Uterus (tissue), 4 donors: Measurements from ENCODE around the gene FAM229A. TPM values are rescaled to one million over a fixed set of nuclear protein-coding genes. Genes with fewer than 3 reads are reported as not detected.

ENCODE experiments used
- DNase-seq, 2 donors: peaks; one replicate each; pipeline ENCODE4 v3.0.0-alpha.2; 2019 to 2020
- H3K27ac ChIP-seq, 2 donors: fragments of 200-600 bp; sonication (generic); 1 replicate in 1 of 2; 2 replicates in 1 of 2; pipeline ENCODE4 v1.5.1; 2016 to 2018
- H3K27me3 ChIP-seq, 2 donors: fragments of 200-600 bp; sonication (generic); one replicate each; pipeline ENCODE4 v1.5.1; 2018 to 2019; ENCODE audit warnings: control low read depth in 1 of 2
- H3K36me3 ChIP-seq, 2 donors: fragments of 200-600 bp; sonication (generic); one replicate each; pipeline ENCODE4 v1.5.1; 2019; ENCODE audit warnings: control low read depth in 1 of 2
- H3K4me1 ChIP-seq, 2 donors: fragments of 200-600 bp; sonication (generic); one replicate each; pipeline ENCODE4 v1.5.1; 2018 to 2019; ENCODE audit warnings: control low read depth in 1 of 2
- H3K4me3 ChIP-seq, 2 donors: fragments of 200-600 bp; sonication (generic); 1 replicate in 1 of 2; 2 replicates in 1 of 2; pipeline ENCODE4 v1.5.1; 2018 to 2019; ENCODE audit warnings: mild to moderate bottlenecking in 1 of 2
- H3K9me3 ChIP-seq, 2 donors: fragments of 200-600 bp; sonication (generic); one replicate each; pipeline ENCODE4 v1.5.1; 2019; ENCODE audit warnings: control low read depth in 1 of 2
- CTCF ChIP-seq, 4 experiments: fragments of 200-600 bp in 2 of 4; fragments of 450-650 bp in 2 of 4; sonication (generic) in 2 of 4; IDR thresholded peaks; one replicate each; pipeline ENCODE4 v1.5.1; 2016 to 2019; ENCODE audit warnings: antibody characterized with exemption in 4 of 4, mild to moderate bottlenecking in 2 of 4, moderate library complexity in 1 of 4
- POLR2A ChIP-seq, 2 donors: fragments of 450-650 bp; IDR thresholded peaks; one replicate each; pipeline ENCODE4 v1.6.1; 2016; ENCODE audit warnings: antibody characterized with exemption in 2 of 2, mild to moderate bottlenecking in 1 of 2, moderate library complexity in 1 of 2
- intact Hi-C: fragments of 100-400 bp; cut with DNase I; formaldehyde crosslinking; loops from one replicate; pipeline ENCODE4 v1.15.1; 2023; ENCODE audit warnings: low total_unique reads
- total RNA-seq, 4 donors: library from RNA; depleted of rRNA in 3 of 4; stranded (reverse); fragments of >200 nt in 3 of 4; gene quantifications; one replicate each; pipeline versions ENCODE4 v1.1.0 to v1.2.4, GENCODE V29; 2014 to 2023
- donor health status: DM: yes; HTN: yes; CAD: no.

The FAM229A gene
- total RNA-seq, 4 donors from 2014 or later, result 5.2 to 20.2 (median 14.4) TPM; not detected in 1

- TF ChIP-seq POLR2A (IDR thresholded peaks at IDR 0.05), result no peak
- TF ChIP-seq CTCF (IDR thresholded peaks at IDR 0.05), result no peak
- Histone ChIP-seq H3K9me3 (no peaks in the 10 kb centered on the region), H3K4me1 (no peaks in the 10 kb centered on the region), H3K27me3 (no peaks in the 10 kb centered on the region), H3K27ac (no peak overlapping the region), H3K4me3 (no peak overlapping the region), H3K36me3 (no peaks in the 10 kb centered on the region)
- intact Hi-C loops, result loop anchor here (10.0 kb wide), 1 partner anchor 67 kb away; the partner anchor contains the start of gene FAM167B
- DNase-seq, result no peak
Observed at GRCh38 chr1:32311709-32312393, 50.4 kb downstream of the FAM229A start.

Other genes starting within 250 kb of the FAM229A start
- 10 to 100 TPM; 14.1 to 60.1 (median 40.4) TPM for gene TXLNA, start 182.8 kb downstream of the FAM229A start, total RNA-seq
- gene CCDC28B, start 161.9 kb downstream of the FAM229A start, total RNA-seq, result 10 to 100 TPM in 1 of 4 donors, 1 to 10 TPM in 2, not detected in 1; 3.5 to 21.5 (median 7.4) TPM
- gene IQCC, start 156.8 kb downstream of the FAM229A start, total RNA-seq, result 1 to 10 TPM in 3 of 4 donors, under 1 TPM in 1; 0.51 to 6.8 (median 4.3) TPM
- gene DCDC2B, start 153.4 kb downstream of the FAM229A start, total RNA-seq, result under 1 TPM in 2 of 4 donors, not detected in 2; 0.26 to 0.62 TPM
- 10 to 100 TPM in 3 of 4 donors, under 1 TPM in 1; 0.59 to 40.8 (median 13.5) TPM for gene TMEM234, start 140.1 kb downstream of the FAM229A start, total RNA-seq
- gene EIF3I, start 140.1 kb downstream of the FAM229A start, total RNA-seq, result 100 to 1,000 TPM; 111 to 246 (median 143) TPM
- 10 to 100 TPM in 2 of 4 donors, 1 to 10 TPM in 1, not detected in 1; 1.2 to 29.0 (median 13.1) TPM for gene FAM167B, start 115.3 kb downstream of the FAM229A start, total RNA-seq
- gene LCK, start 111.2 kb downstream of the FAM229A start, total RNA-seq, result 1 to 10 TPM in 3 of 4 donors, under 1 TPM in 1; 0.26 to 2.0 (median 1.4) TPM
- gene HDAC1, start 70.4 kb downstream of the FAM229A start, total RNA-seq, result 100 to 1,000 TPM in 1 of 4 donors, 10 to 100 TPM in 3; 27.4 to 161 (median 91.2) TPM
- gene MARCKSL1, start 26.3 kb downstream of the FAM229A start, total RNA-seq, result 10 to 100 TPM; 14.7 to 93.3 (median 53.0) TPM
- 10 to 100 TPM in 1 of 4 donors, under 1 TPM in 1, not detected in 2; 0.35 to 21.3 TPM for gene TSSK3, start 54 bp upstream of the FAM229A start, total RNA-seq
- 10 to 100 TPM; 25.9 to 77.4 (median 65.2) TPM for gene BSDC1, start 32.0 kb upstream of the FAM229A start, total RNA-seq
- gene ZBTB8B, start 102.6 kb upstream of the FAM229A start, total RNA-seq, result 1 to 10 TPM in 1 of 4 donors, under 1 TPM in 1, not detected in 2; 0.06 to 3.6 TPM
- 10 to 100 TPM in 3 of 4 donors, 1 to 10 TPM in 1; 4.1 to 42.2 (median 17.2) TPM for gene ZBTB8A, start 176.9 kb upstream of the FAM229A start, total RNA-seq